Measurements from ENCODE around the gene PRODH.
"Not testable (repeated sequence)": the region's sequence is repeated elsewhere in the genome, so short reads cannot be mapped to it uniquely, and the experiment has no call there.

PRODH gene

DNA sequence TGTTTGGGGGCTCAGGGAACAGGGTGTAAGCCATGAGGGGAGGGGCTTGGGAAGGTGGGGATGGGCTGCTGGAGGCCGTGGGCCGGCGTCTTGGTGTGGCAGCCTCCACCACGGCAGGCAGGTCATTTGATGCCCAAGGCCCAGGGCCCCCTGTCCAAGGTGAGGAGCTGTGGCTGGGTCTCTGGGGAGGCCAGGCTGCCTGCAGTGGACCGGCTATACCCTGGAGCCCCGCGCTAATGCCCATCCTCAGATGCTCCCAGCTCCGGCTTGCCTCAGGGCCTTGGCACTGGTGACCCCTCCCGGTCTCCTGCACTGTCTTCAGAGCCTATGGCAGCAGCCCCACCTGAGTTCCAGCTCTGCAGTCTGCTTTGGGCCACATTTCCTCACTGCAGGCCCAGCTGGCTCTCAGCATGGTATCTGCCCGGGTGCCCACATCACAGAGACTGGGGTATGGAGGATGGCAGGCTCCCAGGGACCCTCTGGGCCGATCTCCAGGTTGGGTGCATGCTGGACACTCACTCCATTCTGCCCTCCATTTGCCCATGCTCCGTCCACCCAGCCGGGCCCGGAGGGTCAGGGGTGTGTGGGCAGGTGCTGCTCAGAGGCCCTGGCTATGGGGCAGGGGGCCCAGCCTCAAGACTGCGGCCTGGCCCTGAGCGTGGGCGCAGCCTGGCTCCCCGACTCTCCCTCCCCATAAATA lies 21.7 kb upstream of the PRODH start:
- H3K4me3 ChIP-seq (ENCODE audit: low read length); H3K9me3 ChIP-seq (replicated peaks; ENCODE audit: low read length); H3K9ac ChIP-seq (ENCODE audit: low read depth, low read length); H3K4me2 ChIP-seq (ENCODE audit: low read length); H3K36me3 ChIP-seq (ENCODE audit: insufficient read depth, low read length); H3K4me1 ChIP-seq (ENCODE audit: control insufficient read depth, insufficient read depth, low read length); H3K27me3 ChIP-seq (ENCODE audit: control insufficient read depth, insufficient read depth, low read length): not testable (repeated sequence)

DNA sequence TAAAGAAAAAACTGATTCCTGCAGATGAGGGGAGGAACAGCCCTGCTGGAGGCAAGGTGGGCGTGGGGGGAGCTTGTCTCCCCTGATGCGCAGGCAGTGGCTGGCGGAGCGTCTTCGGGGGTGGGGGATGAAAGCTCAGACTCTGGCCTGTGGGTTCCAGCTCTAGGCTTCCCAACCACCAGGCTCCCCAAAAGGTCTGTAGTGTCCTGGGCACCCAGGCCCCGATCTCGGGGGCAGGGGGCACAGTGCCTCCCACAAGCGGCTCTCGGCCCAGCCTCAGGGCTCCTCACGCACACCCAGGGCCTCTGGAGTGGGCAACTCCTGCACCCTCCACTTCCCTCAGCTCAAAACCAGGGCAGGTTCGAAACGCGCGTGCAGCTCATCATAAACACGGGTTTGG lies 20.9 kb upstream of the PRODH start:
- H3K36me3 ChIP-seq (ENCODE audit: insufficient read depth, low read length); H3K9me3 ChIP-seq (replicated peaks; ENCODE audit: low read length); H3K4me2 ChIP-seq (ENCODE audit: low read length); H3K4me1 ChIP-seq (ENCODE audit: control insufficient read depth, insufficient read depth, low read length); H3K9ac ChIP-seq (ENCODE audit: low read depth, low read length); H3K4me3 ChIP-seq (ENCODE audit: low read length); H3K27me3 ChIP-seq (ENCODE audit: control insufficient read depth, insufficient read depth, low read length): not testable (repeated sequence)

DNA sequence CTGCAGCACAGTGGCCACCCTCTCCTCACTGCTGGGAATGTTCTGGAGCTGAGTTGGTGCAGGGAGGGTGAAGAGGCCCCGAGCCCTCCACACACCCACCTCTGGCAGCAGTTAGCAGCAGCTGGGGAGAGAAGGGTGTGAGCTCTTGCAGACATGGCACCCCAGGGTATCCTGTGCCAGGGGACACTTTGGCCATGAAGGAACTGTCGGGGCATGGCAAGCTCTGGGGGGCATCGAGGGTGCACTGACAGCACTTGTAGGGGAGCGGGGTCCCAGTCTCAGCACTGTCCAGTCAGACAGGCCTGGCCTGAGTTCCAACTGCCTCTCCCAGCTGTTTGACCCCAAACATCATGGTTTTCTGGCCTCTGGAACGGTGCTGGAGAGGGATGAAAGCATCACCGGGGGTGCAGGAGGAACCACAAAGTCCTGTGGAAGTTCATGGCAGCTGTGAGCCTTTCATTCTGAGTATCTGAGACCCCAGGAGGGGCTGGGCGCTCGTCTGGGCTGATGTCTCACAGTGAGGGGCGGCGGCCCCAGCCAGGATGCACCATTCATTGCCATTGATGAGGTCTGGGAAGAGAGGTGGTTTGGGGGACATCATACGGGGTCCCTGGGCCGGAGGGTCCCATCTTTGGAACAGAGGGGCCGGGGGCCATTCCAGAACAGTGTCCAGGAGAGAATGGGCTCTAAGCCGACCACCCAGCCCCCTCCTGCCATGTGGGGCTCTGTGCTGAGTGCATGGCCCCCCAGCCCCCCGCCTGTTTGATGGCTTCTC lies 20.2 kb upstream of the PRODH start:
- not testable (repeated sequence) for H3K4me2 ChIP-seq (ENCODE audit: low read length); H3K27me3 ChIP-seq (ENCODE audit: control insufficient read depth, insufficient read depth, low read length); H3K4me3 ChIP-seq (ENCODE audit: low read length); H3K9ac ChIP-seq (ENCODE audit: low read depth, low read length); H3K36me3 ChIP-seq (ENCODE audit: insufficient read depth, low read length); H3K9me3 ChIP-seq (replicated peaks; ENCODE audit: low read length); H3K4me1 ChIP-seq (ENCODE audit: control insufficient read depth, insufficient read depth, low read length)

DNA sequence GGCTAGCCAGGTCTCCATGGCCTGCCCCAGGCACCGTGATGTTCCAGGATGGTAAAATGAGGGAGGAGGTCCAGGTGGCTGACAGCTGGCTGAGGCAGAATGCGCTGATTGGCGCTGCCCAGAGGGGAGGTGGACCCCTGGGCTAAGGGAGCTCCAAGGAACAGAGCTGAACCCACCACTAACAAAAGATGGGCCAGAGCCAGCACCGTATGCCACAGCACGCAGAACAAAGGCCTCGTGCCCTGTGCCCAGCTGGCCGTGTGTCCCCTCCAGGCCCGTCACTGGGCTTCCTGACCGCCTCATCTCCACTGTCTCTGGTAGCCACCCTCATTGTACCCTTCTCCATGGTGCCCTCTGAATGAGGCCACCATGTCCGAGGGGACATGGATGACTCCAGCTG lies 19.6 kb upstream of the PRODH start:
- Histone ChIP-seq H3K4me1 (ENCODE audit: control insufficient read depth, insufficient read depth, low read length) (no peaks in the 10 kb centered on the region), H3K9ac (ENCODE audit: low read depth, low read length) (no peak overlapping the region), H3K27me3 (ENCODE audit: control insufficient read depth, insufficient read depth, low read length) (peaks cover 7% of the 10 kb centered on the region), H3K4me3 (ENCODE audit: low read length) (no peak overlapping the region), H3K4me2 (ENCODE audit: low read length) (no peak overlapping the region), H3K9me3 (replicated peaks; ENCODE audit: low read length) (no peaks in the 10 kb centered on the region), H3K36me3 (ENCODE audit: insufficient read depth, low read length) (no peaks in the 10 kb centered on the region)

DNA sequence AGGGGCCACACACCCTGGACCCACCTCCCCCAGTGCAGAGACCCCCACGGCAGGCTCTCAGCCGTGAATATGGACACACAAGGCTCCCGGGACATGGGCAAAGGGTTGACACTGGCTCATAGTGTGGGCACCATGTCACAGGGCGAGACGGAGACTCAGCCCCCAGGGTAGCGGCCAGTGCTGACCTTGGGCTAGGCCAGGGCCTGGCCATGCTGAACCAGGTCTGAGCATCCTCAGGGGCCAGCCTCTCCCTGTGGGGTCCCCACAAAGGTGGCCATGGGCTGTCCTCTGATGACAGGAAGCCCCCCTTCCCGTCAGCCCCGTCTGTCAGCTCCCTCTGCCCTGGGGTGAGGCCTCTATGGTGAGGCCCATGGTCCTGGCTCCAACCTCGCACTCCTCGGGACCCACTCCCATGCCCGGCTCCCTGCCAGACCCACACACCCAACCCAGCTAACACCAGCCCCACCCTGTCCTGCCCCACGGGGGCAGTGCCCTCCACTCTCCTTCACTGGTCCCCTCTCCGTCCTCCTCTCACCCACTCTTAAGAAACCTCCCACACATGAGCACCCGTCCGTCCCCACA lies 19.0 kb upstream of the PRODH start:
- Histone ChIP-seq H3K9me3 (replicated peaks; ENCODE audit: low read length) (no peaks in the 10 kb centered on the region), H3K9ac (ENCODE audit: low read depth, low read length) (no peak overlapping the region), H3K27me3 (ENCODE audit: control insufficient read depth, insufficient read depth, low read length) (peaks cover 7% of the 10 kb centered on the region), H3K4me2 (ENCODE audit: low read length) (no peak overlapping the region), H3K36me3 (ENCODE audit: insufficient read depth, low read length) (no peaks in the 10 kb centered on the region), H3K4me3 (ENCODE audit: low read length) (no peak overlapping the region), H3K4me1 (ENCODE audit: control insufficient read depth, insufficient read depth, low read length) (no peaks in the 10 kb centered on the region)

DNA sequence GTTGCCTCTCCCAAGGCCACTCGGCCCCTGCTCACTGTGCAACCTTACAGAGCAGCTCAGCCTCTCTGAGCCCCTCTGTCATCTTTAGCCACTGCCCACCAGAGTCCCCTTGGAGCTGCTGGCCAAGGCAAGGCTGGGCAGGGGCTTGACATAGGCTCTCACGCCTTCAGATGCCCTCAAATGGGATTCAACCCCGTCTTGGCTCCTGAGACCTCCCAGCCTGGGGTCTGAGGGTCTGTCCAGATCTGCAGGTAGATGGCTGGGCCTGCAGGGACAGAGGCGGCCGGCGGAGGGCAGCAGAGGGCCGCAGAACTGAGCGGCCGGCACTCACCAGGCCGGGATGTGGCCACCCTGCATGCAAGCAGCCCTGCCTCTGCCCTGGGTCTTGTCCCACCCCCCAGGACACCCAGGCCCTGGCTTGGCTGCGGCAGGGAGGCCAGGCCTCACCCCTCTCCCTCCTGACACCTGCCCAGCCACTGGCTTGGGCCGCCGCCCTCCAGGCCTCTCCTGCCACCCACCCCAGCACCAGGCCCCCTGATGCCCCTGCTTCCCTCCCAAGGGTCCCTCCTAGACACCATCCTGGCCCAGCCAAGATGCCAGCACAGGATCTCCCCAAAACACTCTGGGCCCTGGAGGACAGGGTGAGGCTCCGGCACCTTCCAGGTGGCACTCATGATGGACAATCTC lies 18.4 kb upstream of the PRODH start:
- not testable (repeated sequence) for H3K9me3 ChIP-seq (replicated peaks; ENCODE audit: low read length); H3K9ac ChIP-seq (ENCODE audit: low read depth, low read length); H3K4me2 ChIP-seq (ENCODE audit: low read length); H3K36me3 ChIP-seq (ENCODE audit: insufficient read depth, low read length); H3K4me3 ChIP-seq (ENCODE audit: low read length); H3K4me1 ChIP-seq (ENCODE audit: control insufficient read depth, insufficient read depth, low read length)
- H3K27me3 ChIP-seq (ENCODE audit: control insufficient read depth, insufficient read depth, low read length) = peaks cover 12% of the 10 kb centered on the region

DNA sequence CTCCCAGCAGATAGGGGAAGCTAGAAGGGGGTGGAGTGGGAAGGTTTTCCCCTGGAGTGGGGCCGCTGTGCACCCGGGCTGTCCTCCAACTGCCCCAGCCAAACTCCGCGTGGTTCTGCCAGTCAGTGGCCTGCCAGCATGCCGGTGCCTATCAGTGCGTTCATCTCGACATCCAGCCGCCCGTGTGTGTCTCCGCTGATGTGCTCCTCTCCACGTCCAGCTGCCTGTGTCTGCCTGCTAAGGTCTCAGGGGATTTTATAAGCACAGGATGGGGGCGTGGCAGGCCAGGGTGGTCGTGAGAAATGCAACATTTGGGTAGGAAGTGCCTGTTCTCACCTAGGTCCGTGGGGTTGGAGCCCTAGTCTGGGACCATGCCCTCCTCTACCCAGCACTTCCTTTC lies 17.0 kb upstream of the PRODH start:
- not testable (repeated sequence) for H3K9me3 ChIP-seq (replicated peaks; ENCODE audit: low read length); H3K4me2 ChIP-seq (ENCODE audit: low read length); H3K36me3 ChIP-seq (ENCODE audit: insufficient read depth, low read length); H3K4me3 ChIP-seq (ENCODE audit: low read length); H3K4me1 ChIP-seq (ENCODE audit: control insufficient read depth, insufficient read depth, low read length); H3K9ac ChIP-seq (ENCODE audit: low read depth, low read length)
- H3K27me3 ChIP-seq (ENCODE audit: control insufficient read depth, insufficient read depth, low read length) = peaks cover 19% of the 10 kb centered on the region

DNA sequence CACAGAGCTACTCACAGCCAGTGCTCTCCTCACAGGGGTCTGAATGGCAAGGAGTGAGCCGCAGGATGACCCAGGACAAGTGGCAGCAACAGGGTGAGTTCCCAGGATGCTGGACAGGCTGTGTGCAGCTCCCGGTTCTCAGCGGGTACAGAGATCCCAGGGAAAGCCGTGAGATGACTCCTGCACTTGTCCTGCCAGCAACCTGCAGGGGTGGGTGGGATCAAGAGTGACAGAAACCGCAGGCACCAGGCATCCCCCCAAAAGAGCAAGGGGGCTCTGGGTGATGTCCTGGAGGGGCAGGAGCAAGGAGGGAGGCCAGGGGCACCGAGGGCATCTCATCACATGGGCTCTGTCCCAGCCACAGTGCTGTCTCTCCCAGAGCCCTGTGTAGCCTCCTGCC lies 15.9 kb upstream of the PRODH start:
- Histone ChIP-seq H3K9me3 (replicated peaks; ENCODE audit: low read length) (no peaks in the 10 kb centered on the region), H3K36me3 (ENCODE audit: insufficient read depth, low read length) (no peaks in the 10 kb centered on the region), H3K27me3 (ENCODE audit: control insufficient read depth, insufficient read depth, low read length) (peaks cover 22% of the 10 kb centered on the region), H3K4me3 (ENCODE audit: low read length) (no peak overlapping the region), H3K4me2 (ENCODE audit: low read length) (no peak overlapping the region), H3K9ac (ENCODE audit: low read depth, low read length) (no peak overlapping the region), H3K4me1 (ENCODE audit: control insufficient read depth, insufficient read depth, low read length) (no peaks in the 10 kb centered on the region)

DNA sequence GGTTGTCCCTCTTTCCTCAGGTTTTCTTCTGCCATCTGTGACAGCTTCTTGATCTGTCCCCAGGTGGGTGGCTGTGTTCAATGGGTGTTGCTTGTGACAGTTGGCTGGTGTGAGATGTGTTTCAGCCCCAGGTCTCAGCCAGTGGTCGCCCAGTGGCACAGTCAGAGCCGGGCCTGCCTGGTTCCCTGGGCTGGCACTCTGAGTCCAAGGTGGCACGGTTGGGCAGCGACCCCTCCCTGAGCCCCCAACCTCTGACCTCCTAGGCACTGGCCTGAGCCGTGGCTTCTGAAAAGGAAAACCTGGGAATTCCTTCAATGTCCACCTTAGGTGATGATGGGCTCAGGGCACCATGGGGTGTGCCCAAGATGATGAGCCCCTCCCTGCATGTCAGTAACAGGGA lies 14.0 kb upstream of the PRODH start:
- Histone ChIP-seq H3K9me3 (replicated peaks; ENCODE audit: low read length) (no peaks in the 10 kb centered on the region), H3K4me1 (ENCODE audit: control insufficient read depth, insufficient read depth, low read length) (no peaks in the 10 kb centered on the region), H3K27me3 (ENCODE audit: control insufficient read depth, insufficient read depth, low read length) (peaks cover 18% of the 10 kb centered on the region), H3K4me3 (ENCODE audit: low read length) (no peak overlapping the region), H3K9ac (ENCODE audit: low read depth, low read length) (no peak overlapping the region), H3K4me2 (ENCODE audit: low read length) (no peak overlapping the region), H3K36me3 (ENCODE audit: insufficient read depth, low read length) (no peaks in the 10 kb centered on the region)

DNA sequence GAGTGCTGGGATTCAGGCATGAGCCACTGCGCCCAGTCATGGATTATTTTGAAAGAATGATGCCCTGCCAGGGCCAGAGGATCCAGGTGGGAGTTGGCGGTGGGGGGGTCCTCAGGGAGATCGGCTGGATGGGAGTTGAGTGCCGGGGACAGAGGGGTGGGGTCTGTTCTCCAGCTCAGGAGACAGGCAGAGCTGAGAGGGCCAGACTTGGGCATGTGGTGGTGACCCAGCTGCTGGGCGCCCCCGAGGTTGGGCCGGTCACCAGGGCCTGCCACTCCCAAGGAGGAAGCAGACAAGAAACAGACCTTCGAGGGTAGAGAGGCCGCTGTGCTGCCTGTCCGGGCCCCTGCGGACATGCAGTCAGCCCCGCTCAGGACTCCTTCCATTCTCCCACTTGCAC lies 11.8 kb upstream of the PRODH start:
- H3K36me3 ChIP-seq (ENCODE audit: insufficient read depth, low read length) = no peaks in the 10 kb centered on the region
- H3K4me1 ChIP-seq (ENCODE audit: control insufficient read depth, insufficient read depth, low read length) = no peaks in the 10 kb centered on the region
- H3K27me3 ChIP-seq (ENCODE audit: control insufficient read depth, insufficient read depth, low read length) = peaks cover 18% of the 10 kb centered on the region

DNA sequence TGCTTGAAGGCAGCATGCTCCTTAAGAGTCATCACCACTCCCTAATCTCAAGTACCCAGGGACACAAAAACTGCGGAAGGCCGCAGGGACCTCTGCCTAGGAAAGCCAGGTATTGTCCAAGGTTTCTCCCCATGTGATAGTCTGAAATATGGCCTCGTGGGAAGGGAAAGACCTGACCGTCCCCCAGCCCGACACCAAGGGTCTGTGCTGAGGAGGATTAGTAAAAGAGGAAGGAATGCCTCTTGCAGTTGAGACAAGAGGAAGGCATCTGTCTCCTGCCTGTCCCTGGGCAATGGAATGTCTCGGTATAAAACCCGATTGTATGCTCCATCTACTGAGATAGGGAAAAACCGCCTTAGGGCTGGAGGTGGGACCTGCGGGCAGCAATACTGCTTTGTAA lies 11.0 kb upstream of the PRODH start:
- H3K9me3 ChIP-seq (replicated peaks; ENCODE audit: low read length); H3K4me1 ChIP-seq (ENCODE audit: control insufficient read depth, insufficient read depth, low read length); H3K4me2 ChIP-seq (ENCODE audit: low read length); H3K36me3 ChIP-seq (ENCODE audit: insufficient read depth, low read length); H3K9ac ChIP-seq (ENCODE audit: low read depth, low read length); H3K4me3 ChIP-seq (ENCODE audit: low read length): not testable (repeated sequence)
- peaks cover 18% of the 10 kb centered on the region for H3K27me3 ChIP-seq (ENCODE audit: control insufficient read depth, insufficient read depth, low read length)

More for the DNA sequence above, 11.8 kb upstream of the PRODH start:
- Histone ChIP-seq H3K9ac (ENCODE audit: low read depth, low read length) (no peak overlapping the region), H3K4me3 (ENCODE audit: low read length) (no peak overlapping the region), H3K4me2 (ENCODE audit: low read length) (no peak overlapping the region), H3K9me3 (replicated peaks; ENCODE audit: low read length) (no peaks in the 10 kb centered on the region)
